HTERT RPE-1 (cell line): ENCODE results near the gene DCN.

Source experiments
- in situ Hi-C: fragments of 300-500 bp; cut with MboI; formaldehyde crosslinking; loops from 4 replicates; pipeline ENCODE4 v1.14.3; 2020; ENCODE audit warnings: low sequenced_read_pairs

The DCN gene

GRCh38 chr12:91140026-91140931 lies 42.3 kb downstream of the DCN start:
- in situ Hi-C loops, result no loop called here

DNA sequence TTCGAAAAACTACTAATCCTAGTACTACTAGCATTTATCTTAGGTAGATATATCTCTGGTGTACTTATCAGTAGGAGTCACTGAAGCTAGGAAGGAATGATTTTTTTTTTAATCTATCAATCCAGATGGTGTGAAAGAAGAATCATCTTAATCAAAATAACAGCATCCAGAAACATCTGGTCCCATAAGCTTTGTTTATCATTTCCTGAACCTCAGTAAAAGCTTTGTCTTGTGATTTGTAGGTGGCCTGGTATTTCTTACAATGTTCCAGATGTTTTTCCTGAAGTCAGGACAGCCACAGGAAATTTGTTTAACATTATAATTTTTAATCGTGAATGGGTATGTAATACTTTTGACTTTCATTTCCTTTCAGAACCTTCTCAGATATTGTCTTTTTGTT lies 43.3 kb downstream of the DCN start:
- in situ Hi-C loops, result no loop called here

DNA sequence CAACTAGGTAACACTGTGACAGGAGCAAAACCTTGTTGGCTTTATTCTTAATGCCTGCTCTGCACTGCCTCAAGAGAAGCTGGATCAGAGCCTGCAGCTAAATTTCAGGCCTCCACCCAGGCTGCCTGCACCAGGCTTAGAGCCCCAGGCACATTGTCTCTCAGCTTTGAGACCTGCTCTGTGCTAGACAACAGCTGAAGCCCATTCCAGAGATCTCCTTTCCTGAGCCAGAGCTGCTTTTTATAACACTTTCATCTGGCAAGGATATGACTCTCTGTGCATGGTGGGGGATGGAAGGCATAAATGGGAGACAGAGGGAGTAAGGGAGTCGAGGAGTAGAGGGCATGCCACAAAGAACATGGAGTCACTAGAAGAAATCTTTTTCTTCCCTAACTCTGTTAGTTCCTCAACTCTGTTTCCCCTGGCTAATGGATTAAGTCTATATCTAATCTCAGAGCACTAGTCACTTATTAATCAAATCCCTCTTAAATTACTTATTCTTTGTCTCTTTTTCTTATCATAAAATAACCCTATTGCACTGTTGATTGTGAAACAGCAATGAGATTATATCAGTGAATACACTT lies 44.2 kb downstream of the DCN start:
- in situ Hi-C loops, result no loop called here

- in situ Hi-C loops, result no loop called here
These were observed 48.7 kb downstream of the DCN start for GRCh38 chr12:91133871-91134270.

DNA sequence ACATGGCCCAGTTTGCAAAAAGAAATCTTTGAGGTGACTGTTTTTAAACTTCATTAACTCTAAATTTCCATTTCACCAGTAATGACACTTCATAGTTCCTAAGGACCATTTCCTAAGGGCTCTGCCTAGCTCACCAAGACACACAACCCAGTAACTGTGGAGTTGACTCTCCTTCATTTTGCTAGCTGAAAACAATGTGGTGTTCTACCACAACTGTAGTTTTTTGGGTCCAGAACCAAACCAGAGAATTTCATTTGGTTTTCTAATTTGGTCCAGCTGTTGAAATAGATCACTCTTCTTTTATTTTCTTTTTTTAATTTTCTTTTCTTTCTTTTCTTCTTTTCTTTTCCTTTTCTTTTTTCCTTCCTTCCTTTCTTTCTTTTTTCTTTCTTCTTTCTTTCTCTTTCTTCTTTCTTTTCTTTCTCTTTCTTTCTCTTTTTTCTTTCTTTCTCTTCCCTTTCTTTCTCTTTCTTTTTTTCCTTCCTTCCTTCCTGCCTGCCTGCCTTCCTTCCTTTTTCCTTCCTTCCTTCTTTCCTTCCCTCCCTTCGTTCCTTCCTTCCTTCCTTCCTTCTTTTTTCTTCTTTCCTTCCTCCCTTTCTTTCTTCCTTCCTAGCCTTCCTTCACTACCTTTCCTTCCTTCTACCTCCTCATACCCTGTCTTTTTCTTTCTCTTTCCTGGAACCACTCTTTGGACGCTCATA lies 52.8 kb downstream of the DCN start:
- in situ Hi-C loops, result no loop called here

DNA sequence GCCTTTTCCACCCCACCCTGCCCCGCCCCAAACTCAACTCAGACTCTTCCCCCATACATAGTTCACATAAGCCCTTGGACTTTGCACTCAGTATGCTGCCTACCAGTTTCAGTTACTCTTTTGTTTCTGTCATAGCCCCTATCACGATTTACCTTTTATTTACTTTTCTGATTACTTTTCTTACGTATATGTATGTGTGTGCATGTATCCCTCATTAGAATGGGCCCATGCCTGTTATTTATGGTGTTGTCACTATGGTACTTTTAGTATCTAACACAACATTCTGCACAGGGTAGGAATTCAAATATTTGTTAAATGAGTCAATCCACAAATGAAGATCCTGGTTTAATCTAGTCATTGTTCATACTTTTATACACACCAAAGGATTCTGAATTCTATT lies 54.9 kb downstream of the DCN start:
- in situ Hi-C loops, result no loop called here

- in situ Hi-C loops, result no loop called here
These were observed 55.3 kb downstream of the DCN start for GRCh38 chr12:91127306-91127705.

DNA sequence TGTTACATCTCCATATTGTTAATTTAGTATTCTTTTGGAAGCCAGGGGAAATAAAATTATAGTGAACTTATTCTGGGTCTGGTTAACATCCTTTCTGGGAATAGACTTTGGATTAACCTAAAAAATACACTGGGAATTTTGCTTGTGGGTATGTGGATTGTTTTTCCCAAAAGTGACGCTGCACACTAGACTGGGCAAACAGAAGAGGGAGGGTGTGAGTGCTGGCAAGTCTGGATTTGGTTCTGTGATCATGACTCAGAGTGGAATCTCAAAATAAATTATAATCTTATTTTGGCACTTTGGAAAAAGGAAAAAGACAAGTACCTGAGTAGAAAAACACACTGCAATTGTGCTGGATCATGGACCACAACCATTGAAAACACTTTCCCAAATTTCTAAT lies 56.1 kb downstream of the DCN start:
- in situ Hi-C loops, result no loop called here

DNA sequence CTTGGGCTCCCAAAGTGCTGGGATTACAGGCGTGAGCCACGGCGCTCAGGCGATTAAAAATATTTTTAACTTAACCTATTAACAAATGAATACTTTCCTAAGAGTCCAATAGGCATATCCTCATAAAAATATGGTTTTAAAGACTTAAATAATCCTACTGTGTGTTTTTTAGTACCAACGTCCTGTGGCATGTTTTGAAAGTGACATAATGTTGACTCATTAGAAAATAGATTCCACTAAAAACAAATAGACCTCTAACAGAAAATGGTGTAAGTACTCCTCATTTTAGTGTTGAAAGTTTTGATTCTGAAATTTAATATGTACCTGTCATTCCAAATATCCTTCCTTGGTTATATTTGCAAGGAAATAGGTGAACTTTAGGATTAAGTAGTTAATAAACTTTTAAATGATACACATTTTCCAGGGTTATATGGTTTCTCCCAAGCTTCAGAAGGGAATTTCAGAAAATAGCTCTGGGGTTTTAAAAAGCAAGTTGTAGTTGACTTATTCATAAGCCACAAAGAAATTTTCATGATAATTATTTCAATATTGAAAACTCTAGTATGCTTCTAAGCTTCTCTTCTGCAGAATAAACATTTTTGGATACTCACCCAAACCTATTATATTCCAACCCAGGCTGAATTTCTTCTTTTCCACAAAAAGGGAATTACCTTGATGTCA lies 59.2 kb downstream of the DCN start:
- in situ Hi-C loops, result no loop called here

- in situ Hi-C loops, result no loop called here
These were observed 61.8 kb downstream of the DCN start for GRCh38 chr12:91120781-91121180.

DNA sequence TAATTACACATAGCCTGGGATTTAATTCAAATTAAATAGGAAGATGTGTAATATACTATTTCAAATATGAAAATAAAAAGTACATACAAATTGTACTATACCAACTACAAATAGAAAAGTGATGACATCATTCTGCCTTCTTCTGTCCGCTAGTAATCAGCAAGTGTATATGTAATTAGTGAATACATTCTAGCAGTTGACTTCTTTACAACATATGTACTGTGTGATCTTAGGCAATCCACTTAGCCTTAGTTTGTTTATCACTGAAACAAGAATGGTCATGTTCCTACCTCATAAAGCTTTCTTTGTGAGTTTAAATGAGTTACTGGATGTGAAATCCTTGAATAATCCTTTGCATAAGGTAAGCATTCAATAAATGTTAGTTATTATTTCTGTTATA lies 63.5 kb downstream of the DCN start:
- in situ Hi-C loops, result no loop called here

DNA sequence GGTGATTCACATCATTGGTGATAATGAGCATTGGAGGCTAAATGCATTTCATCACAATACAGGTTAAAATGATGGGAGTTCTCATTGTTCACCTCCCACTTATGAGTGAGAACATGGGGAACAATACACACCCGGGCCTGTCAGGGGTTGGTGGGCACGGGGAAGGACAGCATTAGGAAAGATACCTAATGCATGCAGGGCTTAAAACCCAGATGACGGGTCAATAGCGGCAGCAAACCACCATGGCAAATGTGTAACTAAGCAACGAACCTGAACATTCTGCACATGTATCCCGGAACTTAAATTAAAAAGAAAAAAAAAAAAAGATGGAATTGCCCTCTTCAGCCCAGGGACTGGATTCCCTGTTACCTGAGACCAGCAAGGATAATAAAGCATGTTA lies 69.0 kb downstream of the DCN start:
- in situ Hi-C loops, result no loop called here

DNA sequence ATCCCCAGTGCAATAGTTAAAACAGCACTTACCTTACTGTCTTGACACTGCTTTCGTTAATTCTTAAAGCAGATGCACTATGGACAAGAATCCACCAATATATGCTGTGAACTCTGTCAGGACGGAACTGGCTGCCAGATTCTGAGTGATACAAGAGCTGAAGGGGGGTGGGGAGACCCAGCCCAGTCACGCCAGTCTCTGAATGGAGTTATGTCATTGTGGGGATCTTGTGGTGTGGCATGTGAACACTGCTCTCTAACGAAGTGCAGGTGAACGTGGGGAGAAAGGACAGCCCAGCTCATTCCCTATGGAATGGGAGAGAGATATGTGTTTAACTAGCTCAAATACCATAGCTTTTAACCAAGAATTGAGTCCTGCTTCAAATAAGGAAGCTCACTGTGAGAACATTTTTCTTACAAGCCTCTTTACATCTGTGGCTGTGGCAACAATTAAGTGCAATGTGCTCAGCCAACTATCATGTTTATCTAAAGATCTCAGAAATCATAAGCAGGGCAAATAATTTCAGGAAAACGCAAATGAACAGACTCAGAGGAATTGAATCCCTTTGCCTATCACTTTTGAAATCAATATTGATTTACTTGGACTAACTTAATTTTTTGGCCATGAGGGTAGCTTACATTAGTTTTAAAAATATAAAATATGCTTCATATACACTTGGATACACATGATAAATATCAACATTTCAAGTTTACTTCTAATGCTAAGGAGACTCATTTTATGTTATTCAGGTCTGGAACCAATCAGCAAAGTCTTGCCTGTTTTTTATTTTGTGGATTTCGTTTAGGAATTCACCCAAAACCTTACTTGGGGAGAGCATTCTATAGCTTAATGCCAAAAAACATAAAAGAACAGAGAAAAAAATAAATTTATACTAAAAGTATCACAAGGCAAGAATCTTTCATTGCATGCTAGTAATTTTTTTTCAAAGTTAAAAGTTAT lies 71.0 kb downstream of the DCN start, which contains the start of gene LUM:
TSS of gene LUM (minus strand) at position 129 of the 960 bp plus-strand sequence. CDS start 2,515 bp downstream, outside the sequence.
- in situ Hi-C loops, result no loop called here

DNA sequence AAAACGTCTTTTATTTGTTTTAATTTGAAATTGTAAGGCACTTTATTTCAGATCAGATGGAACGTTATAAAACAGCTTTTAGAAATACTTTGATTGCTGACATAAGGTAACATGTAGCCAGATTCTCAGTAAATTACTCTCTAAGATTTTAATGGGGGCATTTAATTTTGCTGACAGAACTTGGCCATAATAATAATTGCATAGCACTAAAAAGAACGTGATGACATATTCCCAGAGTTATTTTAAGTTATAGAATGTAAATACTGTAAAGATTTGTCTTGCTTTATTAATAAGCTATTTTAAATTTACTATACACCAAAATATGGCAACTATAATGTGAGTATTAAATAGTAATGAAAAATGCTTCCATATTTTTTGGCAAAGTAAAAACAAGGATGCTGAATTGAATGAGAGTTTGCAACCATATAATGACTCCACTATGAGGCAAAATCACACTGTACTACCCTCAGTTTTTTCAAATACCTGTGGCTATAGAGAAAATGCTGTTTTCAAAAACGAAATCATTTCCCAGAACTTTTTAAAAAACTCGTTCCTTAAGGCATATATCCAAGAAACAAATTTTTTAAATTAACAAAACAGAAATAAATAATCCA lies 72.2 kb downstream of the DCN start:
- in situ Hi-C loops, result no loop called here

- in situ Hi-C loops, result no loop called here
These were observed 72.9 kb downstream of the DCN start for GRCh38 chr12:91109581-91110310.

GRCh38 chr12:91109148-91109564 lies 73.5 kb downstream of the DCN start:
- in situ Hi-C loops, result no loop called here

DNA sequence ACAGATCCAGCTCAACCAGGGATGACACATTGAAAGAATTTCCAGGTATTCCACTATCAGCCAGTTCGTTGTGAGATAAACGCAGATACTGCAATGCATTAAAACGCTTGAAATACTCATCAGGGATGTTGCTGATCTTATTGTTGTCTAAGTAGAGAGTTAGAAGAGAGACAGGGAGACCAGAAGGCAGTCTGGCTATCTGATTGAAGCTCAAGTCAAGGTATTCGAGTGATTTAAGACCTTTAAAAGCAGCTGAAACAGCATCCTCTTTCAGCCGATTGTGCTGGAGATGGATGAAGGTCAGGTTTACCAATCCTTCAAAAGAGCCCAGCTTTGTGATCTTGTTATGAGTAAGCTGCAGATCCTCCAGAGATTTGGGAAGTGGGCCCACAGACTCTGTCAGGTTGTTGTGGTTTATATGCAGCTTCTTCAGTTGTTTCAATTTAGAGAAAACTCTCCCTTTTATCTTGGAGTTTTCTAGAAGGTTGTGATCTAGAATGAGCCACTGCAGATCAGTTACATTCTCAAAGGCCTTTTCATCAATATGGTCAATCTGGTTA lies 74.3 kb downstream of the DCN start:
- in situ Hi-C loops, result no loop called here

- in situ Hi-C loops, result no loop called here
These were observed 76.3 kb downstream of the DCN start for GRCh38 chr12:91106283-91106682.

- in situ Hi-C loops, result no loop called here
These were observed 76.8 kb downstream of the DCN start for GRCh38 chr12:91105807-91106206.
